Glomerular visceral epithelial cell (primary cell): ENCODE results near the gene NSRP1.
"Not testable (repeated sequence)": the region's sequence is repeated elsewhere in the genome, so short reads cannot be mapped to it uniquely, and the experiment has no call there.

Source experiments
- DNase-seq: peaks from one replicate; pipeline ENCODE4 v3.0.0-alpha.2; 2016; ENCODE audit errors: extremely low spot score

The NSRP1 gene

GRCh38 chr17:30187573-30187972 is 71.0 kb downstream of the NSRP1 start:
- peak; percentile 17 for DNase-seq

- peak; percentile 44 for DNase-seq
Observed at GRCh38 chr17:30188211-30188939, 71.8 kb downstream of the NSRP1 start.

- DNase-seq = no peak
Observed at GRCh38 chr17:30191072-30191471, 74.5 kb downstream of the NSRP1 start.

GRCh38 chr17:30196504-30196903 is 79.9 kb downstream of the NSRP1 start:
- no peak for DNase-seq

GRCh38 chr17:30197416-30197815 is 80.8 kb downstream of the NSRP1 start:
- no peak for DNase-seq

- no peak for DNase-seq
Observed at GRCh38 chr17:30199600-30199999, 83.0 kb downstream of the NSRP1 start.

GRCh38 chr17:30200106-30200505 is 83.5 kb downstream of the NSRP1 start:
- DNase-seq = no peak

GRCh38 chr17:30200656-30201055 is 84.0 kb downstream of the NSRP1 start:
- not testable (repeated sequence) for DNase-seq

GRCh38 chr17:30203471-30203981 is 86.9 kb downstream of the NSRP1 start:
- no peak for DNase-seq

- no peak for DNase-seq
Observed at GRCh38 chr17:30207655-30208054, 91.0 kb downstream of the NSRP1 start.

- no peak for DNase-seq
Observed at GRCh38 chr17:30208214-30208613, 91.6 kb downstream of the NSRP1 start.

- no peak for DNase-seq
Observed at GRCh38 chr17:30209930-30210329, 93.3 kb downstream of the NSRP1 start.

GRCh38 chr17:30210366-30210765 is 93.8 kb downstream of the NSRP1 start:
- DNase-seq = no peak

- no peak for DNase-seq
Observed at GRCh38 chr17:30210901-30211300, 94.3 kb downstream of the NSRP1 start.

GRCh38 chr17:30211371-30211770 is 94.8 kb downstream of the NSRP1 start:
- DNase-seq = no peak

GRCh38 chr17:30212750-30213149 is 96.1 kb downstream of the NSRP1 start:
- no peak for DNase-seq

GRCh38 chr17:30217054-30217453 is 100.4 kb downstream of the NSRP1 start:
- no peak for DNase-seq

GRCh38 chr17:30217746-30218245 is 101.2 kb downstream of the NSRP1 start:
- DNase-seq = no peak

GRCh38 chr17:30218799-30219198 is 102.2 kb downstream of the NSRP1 start:
- DNase-seq = no peak

- DNase-seq = no peak
Observed at GRCh38 chr17:30219315-30219714, 102.7 kb downstream of the NSRP1 start.

GRCh38 chr17:30219833-30220232 is 103.2 kb downstream of the NSRP1 start:
- no peak for DNase-seq

GRCh38 chr17:30220414-30220813 is 103.8 kb downstream of the NSRP1 start:
- DNase-seq = no peak

GRCh38 chr17:30221346-30221745 is 104.7 kb downstream of the NSRP1 start:
- DNase-seq = no peak

GRCh38 chr17:30222251-30222650 is 105.6 kb downstream of the NSRP1 start:
- DNase-seq = no peak
